Activated naive CD8-positive, alpha-beta T cell treated with anti-CD3 and anti-CD28 coated beads for 36 hours (primary cell): ENCODE data around the gene CSF2. TPM values are rescaled to one million over a fixed set of nuclear protein-coding genes. Genes with fewer than 3 reads are reported as not detected.

Experiments
- DNase-seq: peaks from one replicate; pipeline ENCODE4 v3.0.0; 2021
- H3K27ac Mint-ChIP-seq: one replicate; pipeline ENCODE4 v1.8.0; 2022; ENCODE audit warnings: mild to moderate bottlenecking, moderate library complexity, mixed read lengths
- H3K27me3 Mint-ChIP-seq: one replicate; pipeline ENCODE4 v1.8.0; 2022; ENCODE audit warnings: mild to moderate bottlenecking, mixed read lengths
- H3K36me3 Mint-ChIP-seq: one replicate; pipeline ENCODE4 v1.8.0; 2021; ENCODE audit warnings: mild to moderate bottlenecking, mixed read lengths
- H3K4me1 Mint-ChIP-seq: one replicate; pipeline ENCODE4 v1.8.0; 2021; ENCODE audit warnings: mixed read lengths
- H3K4me3 Mint-ChIP-seq: one replicate; pipeline ENCODE4 v1.8.0; 2022; ENCODE audit warnings: mild to moderate bottlenecking, moderate library complexity, mixed read lengths
- H3K9me3 Mint-ChIP-seq: one replicate; pipeline ENCODE4 v1.8.0; 2022; ENCODE audit warnings: mixed read lengths
- total RNA-seq, 2 experiments: library from RNA; stranded (reverse); gene quantifications; one replicate each; pipeline ENCODE4 v1.2.3, GENCODE V29; 2021

The CSF2 gene
- total RNA-seq, 2 experiments from 2014 or later, result 103 to 107 TPM

DNA sequence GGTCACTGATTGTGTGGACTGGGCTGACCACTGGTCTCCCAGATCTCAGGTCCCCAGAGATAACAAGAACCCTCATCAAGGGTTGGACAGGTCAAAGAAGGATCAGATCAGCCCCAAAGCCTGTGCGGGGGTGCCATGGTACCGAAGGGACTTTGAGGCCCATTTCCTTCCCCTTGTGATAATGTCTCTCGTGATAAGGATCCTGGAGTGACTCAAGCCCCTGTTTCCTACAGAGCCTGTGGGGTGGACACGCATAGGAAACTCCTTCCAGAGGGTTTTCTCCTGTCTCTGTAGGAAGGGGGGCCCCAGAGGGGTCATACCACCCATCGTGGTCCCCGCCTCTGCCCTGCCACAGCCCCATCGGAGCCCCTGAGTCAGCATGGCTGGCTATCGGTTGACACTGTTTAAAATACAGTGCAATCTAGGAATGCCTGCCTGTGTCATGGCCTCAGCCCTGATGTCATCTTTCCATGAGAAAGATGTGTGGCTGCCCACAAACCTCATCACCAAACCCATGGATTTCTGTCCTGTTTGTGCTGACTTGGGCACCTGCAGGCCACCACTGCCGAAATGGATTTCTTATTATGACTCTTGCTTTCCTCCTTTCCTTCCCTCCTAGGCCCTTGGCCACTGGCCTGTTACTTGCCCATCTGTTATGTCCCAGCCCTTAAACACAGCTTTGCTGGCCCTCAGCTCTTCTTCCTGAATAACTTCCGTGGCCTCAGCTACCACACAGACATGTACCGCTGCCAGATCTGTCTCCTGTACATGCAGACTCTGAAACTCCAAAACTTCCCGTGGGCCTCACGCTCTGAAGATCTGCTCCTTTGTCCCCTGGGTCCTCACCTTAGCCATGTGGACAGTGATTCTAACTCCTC lies 2.9 kb upstream of the CSF2 start:
- Mint-ChIP-seq H3K27me3 (no peaks in the 10 kb centered on the region), H3K27ac (peak overlapping the region; percentile 76), H3K4me3 (no peak overlapping the region), H3K36me3 (peaks cover 16% of the 10 kb centered on the region), H3K4me1 (peaks cover 40% of the 10 kb centered on the region), H3K9me3 (no peaks in the 10 kb centered on the region)
- DNase-seq, result peak; percentile 68

- DNase-seq, result no peak
- peaks cover 18% of the 10 kb centered on the region for H3K36me3 Mint-ChIP-seq
- peaks cover 42% of the 10 kb centered on the region for H3K4me1 Mint-ChIP-seq
- H3K9me3 Mint-ChIP-seq, result no peaks in the 10 kb centered on the region
- no peak overlapping the region for H3K4me3 Mint-ChIP-seq
- H3K27ac Mint-ChIP-seq, result peak overlapping the region; percentile 76
- no peaks in the 10 kb centered on the region for H3K27me3 Mint-ChIP-seq
These were observed 2.3 kb upstream of the CSF2 start for GRCh38 chr5:132071338-132071707.

- Mint-ChIP-seq H3K27me3 (no peaks in the 10 kb centered on the region), H3K27ac (no peak overlapping the region)
These were observed 1.5 kb upstream of the CSF2 start for GRCh38 chr5:132072070-132072469.

GRCh38 chr5:132072528-132072927 lies 1.1 kb upstream of the CSF2 start:
- no peak overlapping the region for H3K27ac Mint-ChIP-seq
- H3K36me3 Mint-ChIP-seq, result peaks cover 18% of the 10 kb centered on the region
- H3K9me3 Mint-ChIP-seq, result no peaks in the 10 kb centered on the region
- DNase-seq, result no peak
- H3K27me3 Mint-ChIP-seq, result no peaks in the 10 kb centered on the region
- no peak overlapping the region for H3K4me3 Mint-ChIP-seq
- H3K4me1 Mint-ChIP-seq, result peaks cover 49% of the 10 kb centered on the region

More at GRCh38 chr5:132072070-132072469, 1.5 kb upstream of the CSF2 start:
- Mint-ChIP-seq H3K36me3 (peaks cover 18% of the 10 kb centered on the region), H3K9me3 (no peaks in the 10 kb centered on the region), H3K4me3 (no peak overlapping the region), H3K4me1 (peaks cover 45% of the 10 kb centered on the region)
- no peak for DNase-seq

- no peak for DNase-seq
- peak overlapping the region; percentile 73 for H3K27ac Mint-ChIP-seq
- H3K9me3 Mint-ChIP-seq, result no peaks in the 10 kb centered on the region
- peak overlapping the region; percentile 79 for H3K4me3 Mint-ChIP-seq
- H3K36me3 Mint-ChIP-seq, result peaks cover 18% of the 10 kb centered on the region
- no peaks in the 10 kb centered on the region for H3K27me3 Mint-ChIP-seq
- H3K4me1 Mint-ChIP-seq, result peaks cover 58% of the 10 kb centered on the region
These were observed 642 bp downstream of the CSF2 start for GRCh38 chr5:132074091-132074771.

DNA sequence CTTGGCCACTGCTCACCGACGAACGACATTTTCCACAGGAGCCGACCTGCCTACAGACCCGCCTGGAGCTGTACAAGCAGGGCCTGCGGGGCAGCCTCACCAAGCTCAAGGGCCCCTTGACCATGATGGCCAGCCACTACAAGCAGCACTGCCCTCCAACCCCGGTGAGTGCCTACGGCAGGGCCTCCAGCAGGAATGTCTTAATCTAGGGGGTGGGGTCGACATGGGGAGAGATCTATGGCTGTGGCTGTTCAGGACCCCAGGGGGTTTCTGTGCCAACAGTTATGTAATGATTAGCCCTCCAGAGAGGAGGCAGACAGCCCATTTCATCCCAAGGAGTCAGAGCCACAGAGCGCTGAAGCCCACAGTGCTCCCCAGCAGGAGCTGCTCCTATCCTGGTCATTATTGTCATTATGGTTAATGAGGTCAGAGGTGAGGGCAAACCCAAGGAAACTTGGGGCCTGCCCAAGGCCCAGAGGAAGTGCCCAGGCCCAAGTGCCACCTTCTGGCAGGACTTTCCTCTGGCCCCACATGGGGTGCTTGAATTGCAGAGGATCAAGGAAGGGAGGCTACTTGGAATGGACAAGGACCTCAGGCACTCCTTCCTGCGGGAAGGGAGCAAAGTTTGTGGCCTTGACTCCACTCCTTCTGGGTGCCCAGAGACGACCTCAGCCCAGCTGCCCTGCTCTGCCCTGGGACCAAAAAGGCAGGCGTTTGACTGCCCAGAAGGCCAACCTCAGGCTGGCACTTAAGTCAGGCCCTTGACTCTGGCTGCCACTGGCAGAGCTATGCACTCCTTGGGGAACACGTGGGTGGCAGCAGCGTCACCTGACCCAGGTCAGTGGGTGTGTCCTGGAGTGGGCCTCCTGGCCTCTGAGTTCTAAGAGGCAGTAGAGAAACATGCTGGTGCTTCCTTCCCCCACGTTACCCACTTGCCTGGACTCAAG lies 1.5 kb downstream of the CSF2 start:
- Mint-ChIP-seq H3K36me3 (peaks cover 18% of the 10 kb centered on the region), H3K4me1 (peaks cover 60% of the 10 kb centered on the region), H3K27ac (peak overlapping the region; percentile 82), H3K9me3 (no peaks in the 10 kb centered on the region), H3K4me3 (peak overlapping the region; percentile 79), H3K27me3 (no peaks in the 10 kb centered on the region)
- peak; percentile 47 for DNase-seq

DNA sequence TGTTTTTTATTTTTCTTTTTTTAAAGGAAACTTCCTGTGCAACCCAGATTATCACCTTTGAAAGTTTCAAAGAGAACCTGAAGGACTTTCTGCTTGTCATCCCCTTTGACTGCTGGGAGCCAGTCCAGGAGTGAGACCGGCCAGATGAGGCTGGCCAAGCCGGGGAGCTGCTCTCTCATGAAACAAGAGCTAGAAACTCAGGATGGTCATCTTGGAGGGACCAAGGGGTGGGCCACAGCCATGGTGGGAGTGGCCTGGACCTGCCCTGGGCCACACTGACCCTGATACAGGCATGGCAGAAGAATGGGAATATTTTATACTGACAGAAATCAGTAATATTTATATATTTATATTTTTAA lies 2.1 kb downstream of the CSF2 start:
- Mint-ChIP-seq H3K27me3 (no peaks in the 10 kb centered on the region), H3K9me3 (no peaks in the 10 kb centered on the region), H3K4me3 (peak overlapping the region; percentile 79), H3K36me3 (peaks cover 18% of the 10 kb centered on the region), H3K27ac (peak overlapping the region; percentile 82), H3K4me1 (peaks cover 53% of the 10 kb centered on the region)
- DNase-seq, result no peak

DNA sequence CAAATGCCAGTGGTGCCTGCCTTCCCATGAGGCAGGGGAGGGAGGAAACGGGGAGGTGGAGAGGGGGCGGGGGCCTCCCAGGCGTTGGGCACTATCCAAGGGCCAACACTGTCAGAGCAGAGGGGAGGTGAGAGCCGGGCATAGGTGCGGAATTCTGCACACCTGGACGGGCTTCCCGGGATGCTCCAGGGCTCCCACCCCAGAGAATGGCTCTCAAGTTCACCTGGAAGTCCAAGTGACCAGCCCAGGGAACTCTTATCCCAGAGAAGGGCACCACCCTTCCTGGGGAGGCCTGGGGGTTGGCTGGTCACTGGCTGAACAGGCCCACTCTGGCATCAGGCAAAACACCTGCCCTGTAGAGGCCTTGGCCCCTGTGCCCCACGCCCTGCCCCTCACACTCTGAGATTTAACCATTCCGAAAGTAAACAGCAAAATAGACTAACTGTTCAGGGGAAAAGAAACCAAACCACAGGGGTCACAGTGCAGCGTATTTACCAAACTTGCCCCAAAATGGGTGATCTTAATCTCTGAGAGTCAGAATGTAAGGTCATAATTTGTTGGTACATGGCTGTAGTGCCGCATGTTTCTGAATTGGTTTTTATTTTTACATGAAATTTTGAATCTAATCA lies 2.7 kb downstream of the CSF2 start:
- Mint-ChIP-seq H3K27me3 (no peaks in the 10 kb centered on the region), H3K27ac (peak overlapping the region; percentile 69), H3K4me3 (peak overlapping the region; percentile 37), H3K4me1 (peaks cover 47% of the 10 kb centered on the region), H3K9me3 (no peaks in the 10 kb centered on the region), H3K36me3 (peaks cover 18% of the 10 kb centered on the region)
- no peak for DNase-seq

GRCh38 chr5:132076983-132077382 lies 3.4 kb downstream of the CSF2 start:
- peak overlapping the region; percentile 43 for H3K4me3 Mint-ChIP-seq

DNA sequence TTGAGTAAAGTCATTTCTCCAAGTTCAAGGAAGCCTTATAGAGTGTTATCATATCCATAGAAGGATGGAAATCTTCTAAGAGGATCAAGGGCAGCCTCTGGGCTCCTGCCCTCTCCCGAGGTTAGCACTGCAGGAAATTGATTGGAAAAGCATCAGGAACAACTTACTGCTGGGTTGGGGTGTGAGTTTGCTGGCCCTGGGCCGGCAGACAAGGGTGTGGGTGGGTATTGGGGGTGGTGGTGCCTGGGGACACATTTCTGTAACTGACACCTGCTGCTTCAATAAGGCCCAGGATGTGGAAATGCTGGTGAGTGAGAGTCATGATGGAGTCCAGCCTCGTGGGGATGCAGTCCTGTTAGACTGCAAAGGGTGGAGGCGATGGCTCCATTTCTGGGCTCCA lies 5.5 kb downstream of the CSF2 start:
- Mint-ChIP-seq H3K4me1 (peaks cover 43% of the 10 kb centered on the region), H3K4me3 (no peak overlapping the region), H3K36me3 (peaks cover 13% of the 10 kb centered on the region), H3K27ac (peak overlapping the region; percentile 72), H3K27me3 (no peaks in the 10 kb centered on the region), H3K9me3 (no peaks in the 10 kb centered on the region)
- no peak for DNase-seq

More at GRCh38 chr5:132076983-132077382, 3.4 kb downstream of the CSF2 start:
- H3K27ac Mint-ChIP-seq, result peak overlapping the region; percentile 69
- no peak for DNase-seq
- H3K27me3 Mint-ChIP-seq, result no peaks in the 10 kb centered on the region
- no peaks in the 10 kb centered on the region for H3K9me3 Mint-ChIP-seq
- H3K4me1 Mint-ChIP-seq, result peaks cover 41% of the 10 kb centered on the region
- H3K36me3 Mint-ChIP-seq, result peaks cover 18% of the 10 kb centered on the region

DNA sequence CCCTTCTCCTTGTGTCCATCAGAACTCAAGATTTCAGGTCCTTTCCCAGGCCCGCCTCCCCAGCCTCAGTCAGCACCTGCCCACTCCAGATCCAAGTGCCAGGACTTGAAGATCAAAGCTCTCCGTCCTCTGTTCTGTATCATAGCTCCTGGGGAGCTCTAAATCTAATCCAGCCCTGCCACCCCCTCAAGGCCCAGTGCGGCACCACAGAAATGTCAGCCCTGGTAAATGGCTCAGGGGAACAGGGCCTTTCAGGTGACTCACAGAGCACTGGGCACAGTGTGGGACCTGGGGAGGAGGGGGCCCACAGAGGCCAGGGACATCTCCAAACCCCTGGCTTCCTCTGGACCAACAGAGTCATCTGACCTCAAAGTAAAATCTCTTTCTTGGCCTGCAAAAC lies 6.0 kb downstream of the CSF2 start:
- peaks cover 12% of the 10 kb centered on the region for H3K36me3 Mint-ChIP-seq
- H3K27me3 Mint-ChIP-seq, result no peaks in the 10 kb centered on the region
- no peak overlapping the region for H3K27ac Mint-ChIP-seq
- no peak for DNase-seq
- H3K4me1 Mint-ChIP-seq, result peaks cover 43% of the 10 kb centered on the region
- H3K4me3 Mint-ChIP-seq, result no peak overlapping the region
- H3K9me3 Mint-ChIP-seq, result no peaks in the 10 kb centered on the region

DNA sequence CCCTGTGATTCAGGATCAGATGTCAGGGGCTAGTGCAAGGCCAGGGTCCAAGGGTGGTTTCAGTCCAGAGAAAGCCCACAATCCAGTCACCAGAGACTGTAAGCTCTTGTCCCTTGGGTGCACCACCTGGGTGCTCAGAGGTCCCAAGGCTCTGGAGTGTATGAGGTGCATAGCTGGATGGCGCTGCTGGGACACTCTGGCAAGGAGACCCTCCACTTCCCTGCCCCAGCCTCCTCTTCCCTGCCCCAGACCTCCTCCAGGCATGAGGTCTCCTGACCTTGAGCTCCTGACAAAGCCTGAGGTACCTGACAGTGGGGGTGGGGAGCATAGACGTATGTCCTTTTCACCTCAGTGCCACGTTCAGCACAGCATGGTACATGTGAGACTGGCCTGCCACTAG lies 7.0 kb downstream of the CSF2 start:
- no peaks in the 10 kb centered on the region for H3K9me3 Mint-ChIP-seq
- H3K27ac Mint-ChIP-seq, result no peak overlapping the region
- no peak for DNase-seq
- H3K4me3 Mint-ChIP-seq, result no peak overlapping the region
- peaks cover 2% of the 10 kb centered on the region for H3K36me3 Mint-ChIP-seq
- H3K27me3 Mint-ChIP-seq, result no peaks in the 10 kb centered on the region
- peaks cover 47% of the 10 kb centered on the region for H3K4me1 Mint-ChIP-seq

DNA sequence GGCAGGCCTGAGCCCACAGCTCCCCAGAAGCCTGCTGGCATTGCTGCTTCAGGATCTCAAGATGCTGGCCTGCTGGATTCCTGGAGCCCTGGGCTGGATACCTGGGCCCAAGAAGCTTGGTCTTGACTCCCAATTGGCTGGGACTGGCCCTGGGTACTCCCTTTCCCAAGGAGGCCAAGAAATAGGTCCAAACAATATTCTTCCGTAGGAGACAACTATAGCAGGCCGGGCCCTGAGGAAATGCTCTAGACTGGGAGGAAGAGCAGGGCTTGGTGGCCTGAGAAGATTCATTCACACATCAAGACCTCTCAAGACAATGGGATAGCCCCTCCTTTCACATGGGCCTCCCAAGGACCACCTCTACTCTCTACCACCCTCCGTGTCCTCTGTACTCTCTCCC lies 7.9 kb downstream of the CSF2 start:
- peaks cover 46% of the 10 kb centered on the region for H3K4me1 Mint-ChIP-seq
- H3K4me3 Mint-ChIP-seq, result no peak overlapping the region
- H3K27ac Mint-ChIP-seq, result no peak overlapping the region
- no peak for DNase-seq
- no peaks in the 10 kb centered on the region for H3K9me3 Mint-ChIP-seq
- H3K36me3 Mint-ChIP-seq, result no peaks in the 10 kb centered on the region
- H3K27me3 Mint-ChIP-seq, result no peaks in the 10 kb centered on the region

GRCh38 chr5:132082329-132083023 lies 8.9 kb downstream of the CSF2 start:
- no peak for DNase-seq
- H3K36me3 Mint-ChIP-seq, result no peaks in the 10 kb centered on the region
- H3K4me1 Mint-ChIP-seq, result peaks cover 38% of the 10 kb centered on the region
- H3K9me3 Mint-ChIP-seq, result no peaks in the 10 kb centered on the region
- no peaks in the 10 kb centered on the region for H3K27me3 Mint-ChIP-seq
- peak overlapping the region; percentile 80 for H3K27ac Mint-ChIP-seq
- H3K4me3 Mint-ChIP-seq, result no peak overlapping the region
